LoVo (cell line): ENCODE data around the gene RAD51B.
A peak's percentile ranks its signal among the peaks of the same experiment; 100 is the strongest.

Experiments used
- DNase-seq: peaks from one replicate; pipeline ENCODE4 v3.0.0-alpha.2; 2016; ENCODE audit warnings: low spot score

The RAD51B gene

GRCh38 chr14:68619790-68620574 lies 800.4 kb downstream of the RAD51B start:
- DNase-seq: peak; percentile 60

- no peak for DNase-seq
Measured at GRCh38 chr14:68621400-68622365, 802.1 kb downstream of the RAD51B start.

GRCh38 chr14:68622856-68623255 lies 803.3 kb downstream of the RAD51B start:
- DNase-seq: no peak

- DNase-seq: no peak
Measured at GRCh38 chr14:68623307-68623706, 803.7 kb downstream of the RAD51B start.

GRCh38 chr14:68623826-68624225 lies 804.2 kb downstream of the RAD51B start:
- no peak for DNase-seq

- DNase-seq: no peak
Measured at GRCh38 chr14:68624541-68625220, 805.1 kb downstream of the RAD51B start.

- DNase-seq: no peak
Measured at GRCh38 chr14:68625366-68626090, 805.9 kb downstream of the RAD51B start.

- no peak for DNase-seq
Measured at GRCh38 chr14:68626386-68626785, 806.8 kb downstream of the RAD51B start.

GRCh38 chr14:68627050-68627867 lies 807.7 kb downstream of the RAD51B start:
- peak; percentile 19 for DNase-seq

- peak; percentile 76 for DNase-seq
Measured at GRCh38 chr14:68627868-68628604, 808.5 kb downstream of the RAD51B start.

GRCh38 chr14:68628605-68629310 lies 809.2 kb downstream of the RAD51B start:
- DNase-seq: peak; percentile 60

- DNase-seq: no peak
Measured at GRCh38 chr14:68630081-68630571, 810.5 kb downstream of the RAD51B start.

- DNase-seq: no peak
Measured at GRCh38 chr14:68630611-68631393, 811.2 kb downstream of the RAD51B start.

GRCh38 chr14:68631394-68632053 lies 811.9 kb downstream of the RAD51B start:
- DNase-seq: no peak

- DNase-seq: no peak
Measured at GRCh38 chr14:68632054-68632895, 812.7 kb downstream of the RAD51B start.

GRCh38 chr14:68633131-68633991 lies 813.8 kb downstream of the RAD51B start:
- no peak for DNase-seq
